HEK293T (cell line): Measurements from ENCODE around the gene PRR3.

Experiments used
- CTCF ChIA-PET: fragments of 350-600 bp; formaldehyde crosslinking; extraction: SDS; loops from one replicate; lab custom pipeline; 2021; ENCODE audit warnings: antibody characterized with exemption, inconsistent platforms; lab: Yijun Ruan, JAX
- POLR2A ChIA-PET: fragments of 350-600 bp; formaldehyde crosslinking; extraction: SDS; loops from one replicate; lab custom pipeline; 2020; ENCODE audit warnings: antibody characterized with exemption, inconsistent platforms; lab: Yijun Ruan, JAX
- DNase-seq: peaks from one replicate; pipeline ENCODE4 v3.0.0; 2012; ENCODE audit warnings: mixed read lengths; ENCODE audit errors: extremely low spot score
- ARNT ChIP-seq: fragments of 450-650 bp; IDR thresholded peaks from 2 replicates; pipeline ENCODE4 v1.6.1; 2017; ENCODE audit warnings: mild to moderate bottlenecking
- BHLHE40 ChIP-seq: fragments of 450-650 bp; IDR thresholded peaks from 2 replicates; pipeline ENCODE4 v1.6.1; 2016; ENCODE audit warnings: mild to moderate bottlenecking, moderate library complexity, borderline replicate concordance
- CTBP1 ChIP-seq: fragments of 450-650 bp; IDR thresholded peaks from 2 replicates; pipeline ENCODE4 v1.6.1; 2016; ENCODE audit warnings: borderline replicate concordance
- ELF4 ChIP-seq: fragments of 450-650 bp; IDR thresholded peaks from 2 replicates; pipeline ENCODE4 v1.6.1; 2017; ENCODE audit warnings: antibody characterized with exemption
- FOXA1 ChIP-seq: fragments of 450-650 bp; IDR thresholded peaks from 2 replicates; pipeline ENCODE4 v1.6.1; 2016; ENCODE audit warnings: mild to moderate bottlenecking
- FOXK2 ChIP-seq: fragments of 450-650 bp; IDR thresholded peaks from 2 replicates; pipeline ENCODE4 v1.6.1; 2016; ENCODE audit warnings: mild to moderate bottlenecking
- FOXM1 ChIP-seq: fragments of 450-650 bp; IDR thresholded peaks from 2 replicates; pipeline ENCODE4 v1.6.1; 2017; ENCODE audit warnings: mild to moderate bottlenecking, borderline replicate concordance
- HDGF ChIP-seq: fragments of 450-650 bp; IDR thresholded peaks from 2 replicates; pipeline ENCODE4 v1.6.1; 2017; ENCODE audit warnings: antibody characterized with exemption, borderline replicate concordance
- L3MBTL2 ChIP-seq: fragments of 450-650 bp; conservative IDR thresholded peaks from 2 replicates; pipeline ENCODE4 v1.6.1; 2016; ENCODE audit warnings: mild to moderate bottlenecking
- LEF1 ChIP-seq: fragments of 450-650 bp; IDR thresholded peaks from 2 replicates; pipeline ENCODE4 v1.6.1; 2017; ENCODE audit warnings: mild to moderate bottlenecking, borderline replicate concordance
- NFRKB ChIP-seq: fragments of 450-650 bp; IDR thresholded peaks from 2 replicates; pipeline ENCODE4 v1.6.1; 2016; ENCODE audit warnings: mild to moderate bottlenecking, moderate library complexity
- SP1 ChIP-seq: fragments of 450-650 bp; IDR thresholded peaks from 2 replicates; pipeline ENCODE4 v1.6.1; 2017
- SUZ12 ChIP-seq: fragments of 450-650 bp; IDR thresholded peaks from 2 replicates; pipeline ENCODE4 v1.6.1; 2016; ENCODE audit warnings: mild to moderate bottlenecking
- TARDBP ChIP-seq: fragments of 450-650 bp; IDR thresholded peaks from 2 replicates; pipeline ENCODE4 v1.6.1; 2016
- ZNF384 ChIP-seq: fragments of 450-650 bp; IDR thresholded peaks from 2 replicates; pipeline ENCODE4 v1.6.1; 2016
- TF ChIP-seq, protein P1 (sequence below): fragments of 450-650 bp; IDR thresholded peaks from 2 replicates; pipeline ENCODE4 v1.6.1; 2016

PRR3 gene

DNA sequence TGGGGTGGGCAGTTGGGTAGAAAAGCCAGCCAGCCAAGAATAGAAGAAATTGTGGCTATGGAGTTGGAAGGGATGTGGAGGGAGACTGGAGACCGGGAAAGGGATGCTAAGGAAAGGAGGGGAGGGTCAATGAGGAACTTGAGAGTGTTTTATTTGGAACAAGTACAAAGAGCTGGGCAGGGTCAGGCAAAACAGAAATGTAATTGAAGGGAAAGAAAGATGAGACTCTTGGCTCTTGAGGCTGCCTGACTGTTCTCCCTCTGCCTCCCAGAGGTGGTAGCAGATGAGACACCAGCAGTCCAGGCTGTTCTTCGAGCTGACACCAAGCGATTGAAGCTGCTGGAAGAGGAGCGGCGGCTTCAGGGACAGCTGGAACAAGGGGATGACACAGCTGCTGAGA lies 26.8 kb downstream of the PRR3 start:
- ChIA-PET CTCF (no interaction called here), POLR2A (interaction anchor here (1.4 to 1.9 kb wide), 2 partner anchors 13 to 29 kb away, joined by 5 to 6 read pairs; partner anchors contain the start of gene ABCF1)
- TF ChIP-seq ELF4, result no peak
- TF ChIP-seq TARDBP, result no peak
- TF ChIP-seq SUZ12, result no peak
- no peak for TF ChIP-seq LEF1
- no peak for TF ChIP-seq ARNT
- TF ChIP-seq L3MBTL2, result no peak
- no peak for TF ChIP-seq HDGF
- TF ChIP-seq, protein P1, sequence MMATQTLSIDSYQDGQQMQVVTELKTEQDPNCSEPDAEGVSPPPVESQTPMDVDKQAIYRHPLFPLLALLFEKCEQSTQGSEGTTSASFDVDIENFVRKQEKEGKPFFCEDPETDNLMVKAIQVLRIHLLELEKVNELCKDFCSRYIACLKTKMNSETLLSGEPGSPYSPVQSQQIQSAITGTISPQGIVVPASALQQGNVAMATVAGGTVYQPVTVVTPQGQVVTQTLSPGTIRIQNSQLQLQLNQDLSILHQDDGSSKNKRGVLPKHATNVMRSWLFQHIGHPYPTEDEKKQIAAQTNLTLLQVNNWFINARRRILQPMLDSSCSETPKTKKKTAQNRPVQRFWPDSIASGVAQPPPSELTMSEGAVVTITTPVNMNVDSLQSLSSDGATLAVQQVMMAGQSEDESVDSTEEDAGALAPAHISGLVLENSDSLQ, result no peak
- TF ChIP-seq FOXK2, result no peak
- no peak for TF ChIP-seq ZNF384
- no peak for TF ChIP-seq FOXA1
- no peak for TF ChIP-seq FOXM1
- no peak for TF ChIP-seq SP1
- no peak for DNase-seq

DNA sequence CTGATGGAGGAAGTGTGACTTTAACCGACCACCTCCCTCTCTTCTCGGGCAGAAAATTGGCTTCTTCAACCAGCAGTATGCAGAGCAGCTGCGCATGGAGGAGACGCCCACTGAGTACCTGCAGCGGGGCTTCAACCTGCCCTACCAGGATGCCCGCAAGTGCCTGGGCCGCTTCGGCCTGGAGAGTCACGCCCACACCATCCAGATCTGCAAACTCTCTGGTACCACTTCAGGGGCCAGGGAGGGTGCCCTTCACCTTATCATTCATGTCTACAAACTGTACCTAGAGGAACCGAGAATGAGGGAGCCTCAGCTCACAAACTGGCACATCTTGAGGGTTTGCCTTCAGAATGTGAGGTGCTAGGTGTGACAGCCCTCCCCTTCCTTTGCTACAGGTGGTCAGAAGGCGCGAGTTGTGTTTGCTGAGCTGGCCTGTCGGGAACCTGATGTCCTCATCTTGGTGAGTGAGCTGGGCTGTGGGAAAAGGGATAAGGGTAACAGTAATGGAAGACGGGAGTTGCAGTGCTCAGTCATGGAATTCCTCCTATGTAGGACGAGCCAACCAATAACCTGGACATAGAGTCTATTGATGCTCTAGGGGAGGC lies 32.8 kb downstream of the PRR3 start:
- POLR2A ChIA-PET, result interaction anchor here (1.0 to 2.3 kb wide), 4 partner anchors 10 to 26 kb away, joined by 3 to 17 read pairs (median 5); no protein-coding TSS in a partner anchor
- TF ChIP-seq ELF4 (no peak), CTBP1 (no peak), FOXM1 (no peak), TARDBP (no peak), FOXK2 (no peak), ZNF384 (no peak), SP1 (no peak), HDGF (no peak)
- TF ChIP-seq, protein P1, result no peak
- no peak for DNase-seq
- CTCF ChIA-PET, result no interaction called here

DNA sequence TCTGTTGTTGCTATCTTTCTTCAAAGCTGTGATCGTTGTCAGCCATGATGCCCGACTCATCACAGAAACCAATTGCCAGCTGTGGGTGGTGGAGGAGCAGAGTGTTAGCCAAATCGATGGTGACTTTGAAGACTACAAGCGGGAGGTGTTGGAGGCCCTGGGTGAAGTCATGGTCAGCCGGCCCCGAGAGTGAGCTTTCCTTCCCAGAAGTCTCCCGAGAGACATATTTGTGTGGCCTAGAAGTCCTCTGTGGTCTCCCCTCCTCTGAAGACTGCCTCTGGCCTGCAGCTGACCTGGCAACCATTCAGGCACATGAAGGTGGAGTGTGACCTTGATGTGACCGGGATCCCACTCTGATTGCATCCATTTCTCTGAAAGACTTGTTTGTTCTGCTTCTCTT lies 33.4 kb downstream of the PRR3 start:
- ChIA-PET CTCF (no interaction called here), POLR2A (interaction anchor here (0.6 to 2.3 kb wide), 5 partner anchors 9 to 25 kb away, joined by 3 to 17 read pairs (median 4); no protein-coding TSS in a partner anchor)
- TF ChIP-seq TARDBP (no peak), FOXK2 (no peak), BHLHE40 (no peak), SP1 (no peak), NFRKB (no peak), FOXA1 (no peak), ELF4 (no peak), CTBP1 (no peak), ZNF384 (no peak), LEF1 (no peak)
- TF ChIP-seq, protein P1, result no peak
- DNase-seq, result no peak

DNA sequence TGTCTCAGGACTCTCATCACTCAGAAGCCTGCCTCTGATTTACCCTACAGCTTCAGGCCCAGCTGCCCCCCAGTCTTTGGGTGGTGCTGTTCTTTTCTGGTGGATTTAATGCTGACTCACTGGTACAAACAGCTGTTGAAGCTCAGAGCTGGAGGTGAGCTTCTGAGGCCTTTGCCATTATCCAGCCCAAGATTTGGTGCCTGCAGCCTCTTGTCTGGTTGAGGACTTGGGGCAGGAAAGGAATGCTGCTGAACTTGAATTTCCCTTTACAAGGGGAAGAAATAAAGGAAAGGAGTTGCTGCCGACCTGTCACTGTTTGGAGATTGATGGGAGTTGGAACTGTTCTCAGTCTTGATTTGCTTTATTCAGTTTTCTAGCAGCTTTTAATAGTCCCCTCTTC lies 33.9 kb downstream of the PRR3 start:
- TF ChIP-seq FOXK2, result no peak
- TF ChIP-seq FOXA1, result no peak
- TF ChIP-seq CTBP1, result no peak
- no peak for TF ChIP-seq ZNF384
- TF ChIP-seq ELF4, result no peak
- no peak for TF ChIP-seq SP1
- TF ChIP-seq LEF1, result no peak
- no peak for TF ChIP-seq TARDBP
- TF ChIP-seq FOXM1, result no peak
- TF ChIP-seq ARNT, result no peak
- TF ChIP-seq BHLHE40, result no peak
- TF ChIP-seq, protein P1, result no peak
- no peak for TF ChIP-seq SUZ12
- TF ChIP-seq L3MBTL2, result no peak
- no peak for TF ChIP-seq HDGF
- no peak for TF ChIP-seq NFRKB
- DNase-seq, result no peak
- ChIA-PET POLR2A (interaction anchor here (0.6 to 2.3 kb wide), 5 partner anchors 9 to 55 kb away, joined by 3 to 17 read pairs (median 3); no protein-coding TSS in a partner anchor), CTCF (no interaction called here)

DNA sequence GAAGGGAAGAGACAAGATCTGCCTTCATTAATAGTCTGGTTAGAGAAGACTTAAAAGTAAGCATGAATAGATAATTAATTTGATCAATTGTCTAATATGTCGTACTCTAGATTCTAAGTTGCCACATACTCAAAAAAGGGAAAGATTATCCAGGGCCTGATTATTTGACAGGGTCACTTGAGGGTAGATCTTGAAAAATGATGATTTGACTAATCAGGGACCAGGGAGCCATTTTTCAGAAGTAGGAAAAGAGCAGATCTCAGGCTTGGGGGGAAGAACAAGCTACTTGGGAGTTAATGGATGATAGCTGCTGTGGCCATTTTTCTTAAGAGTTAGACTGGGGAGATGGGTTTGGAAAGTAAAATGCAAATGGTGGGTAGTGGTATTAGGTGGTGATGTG lies 35.2 kb downstream of the PRR3 start:
- no peak for DNase-seq
- no peak for TF ChIP-seq SP1
- TF ChIP-seq ELF4, result no peak
- TF ChIP-seq SUZ12, result no peak
- TF ChIP-seq, protein P1, result no peak
- no peak for TF ChIP-seq ZNF384
- TF ChIP-seq ARNT, result no peak
- no peak for TF ChIP-seq FOXA1
- TF ChIP-seq BHLHE40, result no peak
- no peak for TF ChIP-seq L3MBTL2
- TF ChIP-seq CTBP1, result no peak
- TF ChIP-seq FOXM1, result no peak
- TF ChIP-seq TARDBP, result no peak
- no peak for TF ChIP-seq FOXK2
- no peak for TF ChIP-seq LEF1
- TF ChIP-seq HDGF, result no peak
- POLR2A ChIA-PET, result interaction anchor here (0.8 to 1.2 kb wide), 3 partner anchors 21 to 25 kb away, joined by 3 to 5 read pairs (median 3); partner anchors contain the start of genes ABCF1, MRPS18B and PPP1R10
- CTCF ChIA-PET, result no interaction called here

DNA sequence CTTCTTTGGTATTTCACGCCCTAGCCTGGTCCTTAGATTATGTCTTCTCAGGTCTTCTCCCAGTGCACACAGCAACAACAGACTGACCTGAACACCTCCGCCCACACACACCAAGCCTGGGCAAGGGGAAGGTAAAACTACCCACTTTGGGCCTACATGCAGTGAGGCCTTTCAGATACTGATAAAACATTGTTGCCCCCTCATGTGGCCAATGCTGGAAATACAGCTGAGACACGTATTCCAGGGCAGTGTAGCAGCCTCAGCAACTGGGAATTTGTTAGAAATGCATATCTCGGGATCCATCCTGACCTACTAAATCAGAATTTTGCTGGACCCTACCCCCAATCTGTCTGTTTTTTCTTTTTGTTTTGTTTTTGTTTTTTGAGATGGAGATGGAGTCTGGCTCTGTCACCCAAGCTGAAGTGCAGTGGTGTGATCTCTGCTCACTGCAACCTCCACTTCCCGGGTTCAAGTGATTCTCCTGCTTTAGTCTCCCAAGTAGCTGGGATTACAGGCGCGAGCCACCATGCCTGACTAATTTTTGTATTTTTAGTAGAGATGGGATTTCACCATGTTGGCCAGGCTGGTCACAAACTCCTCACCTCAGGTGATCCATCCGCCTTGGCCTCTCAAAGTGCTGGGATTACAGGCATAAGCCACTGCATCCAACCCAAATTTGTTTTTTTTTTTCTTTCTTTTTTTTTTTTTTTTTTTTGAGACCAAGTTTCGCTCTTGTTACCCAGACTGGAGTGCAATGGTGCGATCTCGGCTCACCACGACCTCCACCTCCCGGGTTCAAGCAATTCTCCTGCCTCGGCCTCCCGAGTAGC lies 40.4 kb downstream of the PRR3 start:
- POLR2A ChIA-PET, result interaction anchor here (0.8 to 7.0 kb wide), 8 partner anchors 8 to 75 kb away, joined by 3 to 90 read pairs (median 3); partner anchors contain the start of genes ABCF1, DHX16, GNL1 and PRR3
- peak; percentile 70 for DNase-seq
- CTCF ChIA-PET, result interaction anchor here (0.6 to 2.8 kb wide), 12 partner anchors 10 to 134 kb away, joined by 3 to 18 read pairs (median 4); partner anchors contain the start of gene ABCF1
